GM12878 (cell line): ENCODE results near the gene IZUMO1. TPM values are rescaled to one million over a fixed set of nuclear protein-coding genes. Genes with fewer than 3 reads are reported as not detected.

ENCODE experiments used
- ATAC-seq: fragments of 200-7000 bp; cut with Tn5 transposase; 3 replicates; pipeline ENCODE4 v1.9.1; 2020; ENCODE audit warnings: mild to moderate bottlenecking, moderate library complexity
- BruUV-seq: library from RNA; stranded (reverse); fragments of 400-500 nt; replicated peaks from 2 replicates; lab custom pipeline; 2021; lab: Mats Ljungman, UMichigan
- CTCF ChIA-PET: fragments of 300-600 bp; sonication (Branson Sonifier 250); formaldehyde crosslinking; extraction: SDS; loops from one replicate; lab custom pipeline; 2021; ENCODE audit warnings: inconsistent platforms; lab: Yijun Ruan, JAX
- POLR2A ChIA-PET: fragments of 350-600 bp; formaldehyde crosslinking; extraction: SDS; loops from one replicate; lab custom pipeline; 2021; ENCODE audit warnings: inconsistent platforms; lab: Charles Lee
- RAD21 ChIA-PET: fragments of 300-600 bp; sonication (Branson Sonifier 250); formaldehyde crosslinking; loops from one replicate; lab custom pipeline; 2023; ENCODE audit warnings: antibody characterized with exemption; ENCODE audit not compliant: unreplicated experiment; lab: Charles Lee
- SMC1A ChIA-PET: fragments of 300-600 bp; sonication (Branson Sonifier 250); formaldehyde crosslinking; loops from one replicate; lab custom pipeline; 2023; ENCODE audit not compliant: unreplicated experiment, uncharacterized antibody; lab: Charles Lee
- DNase-seq: peaks from one replicate; pipeline ENCODE4 v3.0.0-alpha.2; 2011; ENCODE audit warnings: low read depth, low spot score
- FAIRE-seq: peaks from 3 replicates; lab custom pipeline; 2011; peaks lifted over from hg19 to GRCh38; lab: Jason Lieb, UNC
- H2AFZ ChIP-seq: 2 replicates; pipeline ENCODE4 v1.6.0; 2011; ENCODE audit warnings: low read depth, low read length, control low read depth; ENCODE audit not compliant: control insufficient read depth
- H3K27ac ChIP-seq: 2 replicates; pipeline ENCODE4 v1.5.1; 2011; ENCODE audit warnings: control low read depth; ENCODE audit not compliant: control insufficient read depth, insufficient read depth
- H3K27me3 ChIP-seq, 2 experiments: replicated peaks in 1 of 2; 2 replicates each; pipeline versions ENCODE4 v1.6.0 to v1.6.1; 2011; ENCODE audit warnings: low read length in 1 of 2; ENCODE audit not compliant: control insufficient read depth in 2 of 2, insufficient read depth in 2 of 2
- H3K36me3 ChIP-seq, 2 experiments: 2 replicates each; pipeline ENCODE4 v1.5.1; 2011; ENCODE audit warnings: low read length in 1 of 2; ENCODE audit not compliant: control insufficient read depth in 2 of 2, insufficient read depth in 2 of 2
- H3K4me1 ChIP-seq: 2 replicates; pipeline ENCODE4 v1.6.1; 2011; ENCODE audit warnings: mild to moderate bottlenecking, low read length, moderate library complexity, mixed read lengths; ENCODE audit not compliant: control insufficient read depth, insufficient read depth
- H3K4me2 ChIP-seq: 2 replicates; pipeline ENCODE4 v1.6.0; 2011; ENCODE audit warnings: control low read depth; ENCODE audit not compliant: control insufficient read depth, insufficient read depth
- H3K4me3 ChIP-seq: fragments of 200-600 bp; sonication (generic); 2 replicates; pipeline ENCODE4 v1.5.1; 2016
- H3K79me2 ChIP-seq: 2 replicates; pipeline ENCODE4 v1.6.0; 2011; ENCODE audit warnings: low read length; ENCODE audit not compliant: control insufficient read depth, insufficient read depth
- H3K9ac ChIP-seq: 2 replicates; pipeline ENCODE4 v1.8.0; 2011; ENCODE audit warnings: low read length, control low read depth, mixed read lengths; ENCODE audit not compliant: control insufficient read depth, insufficient read depth
- H3K9me3 ChIP-seq: replicated peaks from 3 replicates; pipeline ENCODE4 v1.5.1; 2011; ENCODE audit warnings: mild to moderate bottlenecking, low read length; ENCODE audit not compliant: control insufficient read depth, insufficient read depth
- H4K20me1 ChIP-seq: 2 replicates; pipeline ENCODE4 v1.6.0; 2011; ENCODE audit not compliant: control insufficient read depth, insufficient read depth
- CBX5 ChIP-seq: sonication (generic); IDR thresholded peaks from 2 replicates; pipeline ENCODE4 v1.6.1; 2016; ENCODE audit warnings: low read depth, moderate library complexity, mild to moderate bottlenecking, inconsistent platforms
- CEBPB ChIP-seq, 2 experiments: fragments of 150-350 bp in 1 of 2; IDR thresholded peaks; 2 replicates each; pipeline ENCODE4 v1.6.1; 2012 to 2014; ENCODE audit warnings: low read depth in 2 of 2, low read length in 2 of 2, borderline replicate concordance in 1 of 2, inconsistent platforms in 1 of 2
- CREM ChIP-seq: IDR thresholded peaks from 2 replicates; pipeline ENCODE4 v1.6.1; 2014; ENCODE audit warnings: antibody characterized with exemption, low read depth
- EZH2 ChIP-seq: IDR thresholded peaks from 2 replicates; pipeline ENCODE4 v1.6.1; 2012; ENCODE audit warnings: low read depth, mild to moderate bottlenecking, control low read depth, inconsistent platforms, low read length, borderline replicate concordance; ENCODE audit not compliant: control insufficient read depth
- KAT2A ChIP-seq: conservative IDR thresholded peaks from 2 replicates; pipeline ENCODE4 v1.6.1; 2011; ENCODE audit warnings: low read depth, low read length; ENCODE audit not compliant: control insufficient read depth
- KDM1A ChIP-seq: fragments of 200-600 bp; sonication (generic); IDR thresholded peaks from 2 replicates; pipeline ENCODE4 v1.6.1; 2016; ENCODE audit warnings: borderline replicate concordance
- PAX8 ChIP-seq: fragments of 450-650 bp; IDR thresholded peaks from 2 replicates; pipeline ENCODE4 v1.6.1; 2017; ENCODE audit warnings: mild to moderate bottlenecking, moderate library complexity
- POLR2AphosphoS5 ChIP-seq: IDR thresholded peaks from 2 replicates; pipeline ENCODE4 v1.6.1; 2011; ENCODE audit warnings: mild to moderate bottlenecking, low read length, inconsistent platforms
- SMAD5 ChIP-seq: IDR thresholded peaks from 2 replicates; pipeline ENCODE4 v1.6.1; 2016; ENCODE audit warnings: antibody characterized with exemption, low read depth
- SPI1 ChIP-seq: IDR thresholded peaks from 2 replicates; pipeline ENCODE4 v1.6.1; 2011; ENCODE audit warnings: low read depth, mild to moderate bottlenecking, low read length, moderate library complexity, borderline replicate concordance; ENCODE audit not compliant: insufficient read depth
- USF2 ChIP-seq: IDR thresholded peaks from 2 replicates; pipeline ENCODE4 v1.6.1; 2011; ENCODE audit warnings: low read depth, low read length, improper control_type of control experiment, borderline replicate concordance
- ZBTB33 ChIP-seq: fragments of 450-650 bp; IDR thresholded peaks from 2 replicates; pipeline ENCODE4 v1.6.1; 2017; ENCODE audit warnings: mild to moderate bottlenecking
- WGBS: methylation state at CpG from one replicate; pipeline ENCODE4 v1.1.6; 2016; ENCODE audit warnings: low lambda C conversion rate; ENCODE audit not compliant: insufficient replicate concordance, insufficient coverage; ENCODE audit errors: missing lambda C conversion rate; 5-methylcytosine and 5-hydroxymethylcytosine counted together
- in situ Hi-C: fragments of 300-500 bp; cut with MboI; formaldehyde crosslinking; loops from 9 replicates; pipeline ENCODE4 v1.14.3; 2018; ENCODE audit warnings: mixed read lengths
- intact Hi-C: fragments of 100-400 bp; cut with micrococcal nuclease; formaldehyde crosslinking; loops from one replicate; pipeline ENCODE4 v1.14.2; 2022; ENCODE audit not compliant: unreplicated experiment
- polyA plus RNA-seq, 11 experiments: library from polyadenylated mRNA; depleted of rRNA in 4 of 11; unstranded in 6 of 11; stranded (reverse) in 5 of 11; fragments of >200 nt; fragmentation: Nextera tagmentation in 4 of 11; fragmentation: Illumina TruSeq in 1 of 11; extraction: Ambion mirVana in 4 of 11; extraction: Trizol in 1 of 11; gene quantifications; 1 replicate in 1 of 11; 2 replicates in 10 of 11; pipeline versions ENCODE4 v1.2.1 to v1.2.3, GENCODE V29; 2011 to 2016; ENCODE audit warnings: inconsistent platforms in 2 of 11, missing spikeins in 2 of 11, low read depth in 1 of 11
- total RNA-seq, 4 experiments: library from RNA; depleted of rRNA in 3 of 4; stranded (reverse); fragments of >200 nt in 3 of 4; fragmentation: Illumina TruSeq in 1 of 4; extraction: Trizol in 1 of 4; gene quantifications; 2 replicates each; pipeline versions ENCODE4 v1.2.1 to v1.2.3, GENCODE V29; 2013 to 2021
- TF ChIP-seq, protein P1 (sequence below): fragments of 450-650 bp; IDR thresholded peaks from 2 replicates; pipeline ENCODE4 v1.6.1; 2016; ENCODE audit warnings: mild to moderate bottlenecking, moderate library complexity, borderline replicate concordance
- TF ChIP-seq, protein P2 (sequence below): fragments of 450-650 bp; IDR thresholded peaks from 2 replicates; pipeline ENCODE4 v1.6.1; 2017; ENCODE audit warnings: mild to moderate bottlenecking, low read depth, inconsistent platforms; ENCODE audit not compliant: poor library complexity, severe bottlenecking
- TF ChIP-seq, protein P3 (sequence below): IDR thresholded peaks from 2 replicates; pipeline ENCODE4 v1.6.1; 2011; ENCODE audit warnings: low read depth, mild to moderate bottlenecking, low read length, moderate library complexity, borderline replicate concordance; ENCODE audit errors: extremely low read depth

IZUMO1 gene
- total and polyA plus RNA-seq, 10 of the 15 experiments (the other 5 are each of a cell fraction or from before 2014, with no cell fraction given), result not detected

DNA sequence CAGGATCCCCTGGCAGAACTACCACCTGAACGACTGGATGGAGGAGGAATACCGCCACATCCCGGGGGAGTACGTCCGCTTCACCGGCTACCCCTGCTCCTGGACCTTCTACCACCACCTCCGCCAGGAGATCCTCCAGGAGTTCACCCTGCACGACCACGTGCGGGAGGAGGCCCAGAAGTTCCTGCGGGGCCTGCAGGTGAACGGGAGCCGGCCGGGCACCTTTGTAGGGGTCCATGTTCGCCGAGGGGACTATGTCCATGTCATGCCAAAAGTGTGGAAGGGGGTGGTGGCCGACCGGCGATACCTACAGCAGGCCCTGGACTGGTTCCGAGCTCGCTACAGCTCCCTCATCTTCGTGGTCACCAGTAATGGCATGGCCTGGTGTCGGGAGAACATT lies 43.4 kb downstream of the IZUMO1 start:
- no peak overlapping the region for H2AFZ ChIP-seq
- ChIA-PET POLR2A (no interaction called here), CTCF (no interaction called here), SMC1A (no interaction called here), RAD21 (interaction anchor here (0.5 kb wide), 1 partner anchor 416 kb away, joined by 3 read pairs; no protein-coding TSS in a partner anchor)
- H4K20me1 ChIP-seq, result no peaks in the 10 kb centered on the region
- no peak for FAIRE-seq
- H3K36me3 ChIP-seq, result no peaks in the 10 kb centered on the region
- 73% methylated on average over 23 of the region's 23 CpGs for WGBS
- no peaks in the 10 kb centered on the region for H3K4me1 ChIP-seq
- H3K79me2 ChIP-seq, result no peaks in the 10 kb centered on the region
- no peaks in the 10 kb centered on the region for H3K27me3 ChIP-seq
- H3K4me2 ChIP-seq, result no peak overlapping the region
- H3K9ac ChIP-seq, result no peak overlapping the region
- no peak overlapping the region for H3K4me3 ChIP-seq
- no peaks in the 10 kb centered on the region for H3K9me3 ChIP-seq
- DNase-seq, result no peak
- no peak overlapping the region for H3K27ac ChIP-seq
- no TSS peak for BruUV-seq
- in situ Hi-C loops, result no loop called here
- intact Hi-C loops, result no loop called here
- ATAC-seq, result no peak
- TF ChIP-seq, protein P1, sequence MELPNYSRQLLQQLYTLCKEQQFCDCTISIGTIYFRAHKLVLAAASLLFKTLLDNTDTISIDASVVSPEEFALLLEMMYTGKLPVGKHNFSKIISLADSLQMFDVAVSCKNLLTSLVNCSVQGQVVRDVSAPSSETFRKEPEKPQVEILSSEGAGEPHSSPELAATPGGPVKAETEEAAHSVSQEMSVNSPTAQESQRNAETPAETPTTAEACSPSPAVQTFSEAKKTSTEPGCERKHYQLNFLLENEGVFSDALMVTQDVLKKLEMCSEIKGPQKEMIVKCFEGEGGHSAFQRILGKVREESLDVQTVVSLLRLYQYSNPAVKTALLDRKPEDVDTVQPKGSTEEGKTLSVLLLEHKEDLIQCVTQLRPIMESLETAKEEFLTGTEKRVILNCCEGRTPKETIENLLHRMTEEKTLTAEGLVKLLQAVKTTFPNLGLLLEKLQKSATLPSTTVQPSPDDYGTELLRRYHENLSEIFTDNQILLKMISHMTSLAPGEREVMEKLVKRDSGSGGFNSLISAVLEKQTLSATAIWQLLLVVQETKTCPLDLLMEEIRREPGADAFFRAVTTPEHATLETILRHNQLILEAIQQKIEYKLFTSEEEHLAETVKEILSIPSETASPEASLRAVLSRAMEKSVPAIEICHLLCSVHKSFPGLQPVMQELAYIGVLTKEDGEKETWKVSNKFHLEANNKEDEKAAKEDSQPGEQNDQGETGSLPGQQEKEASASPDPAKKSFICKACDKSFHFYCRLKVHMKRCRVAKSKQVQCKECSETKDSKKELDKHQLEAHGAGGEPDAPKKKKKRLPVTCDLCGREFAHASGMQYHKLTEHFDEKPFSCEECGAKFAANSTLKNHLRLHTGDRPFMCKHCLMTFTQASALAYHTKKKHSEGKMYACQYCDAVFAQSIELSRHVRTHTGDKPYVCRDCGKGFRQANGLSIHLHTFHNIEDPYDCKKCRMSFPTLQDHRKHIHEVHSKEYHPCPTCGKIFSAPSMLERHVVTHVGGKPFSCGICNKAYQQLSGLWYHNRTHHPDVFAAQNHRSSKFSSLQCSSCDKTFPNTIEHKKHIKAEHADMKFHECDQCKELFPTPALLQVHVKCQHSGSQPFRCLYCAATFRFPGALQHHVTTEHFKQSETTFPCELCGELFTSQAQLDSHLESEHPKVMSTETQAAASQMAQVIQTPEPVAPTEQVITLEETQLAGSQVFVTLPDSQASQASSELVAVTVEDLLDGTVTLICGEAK, result no peak
- no peak for TF ChIP-seq SPI1
- TF ChIP-seq EZH2, result no peak
- no peak for TF ChIP-seq KAT2A
- TF ChIP-seq ZBTB33, result no peak
- TF ChIP-seq, protein P2, sequence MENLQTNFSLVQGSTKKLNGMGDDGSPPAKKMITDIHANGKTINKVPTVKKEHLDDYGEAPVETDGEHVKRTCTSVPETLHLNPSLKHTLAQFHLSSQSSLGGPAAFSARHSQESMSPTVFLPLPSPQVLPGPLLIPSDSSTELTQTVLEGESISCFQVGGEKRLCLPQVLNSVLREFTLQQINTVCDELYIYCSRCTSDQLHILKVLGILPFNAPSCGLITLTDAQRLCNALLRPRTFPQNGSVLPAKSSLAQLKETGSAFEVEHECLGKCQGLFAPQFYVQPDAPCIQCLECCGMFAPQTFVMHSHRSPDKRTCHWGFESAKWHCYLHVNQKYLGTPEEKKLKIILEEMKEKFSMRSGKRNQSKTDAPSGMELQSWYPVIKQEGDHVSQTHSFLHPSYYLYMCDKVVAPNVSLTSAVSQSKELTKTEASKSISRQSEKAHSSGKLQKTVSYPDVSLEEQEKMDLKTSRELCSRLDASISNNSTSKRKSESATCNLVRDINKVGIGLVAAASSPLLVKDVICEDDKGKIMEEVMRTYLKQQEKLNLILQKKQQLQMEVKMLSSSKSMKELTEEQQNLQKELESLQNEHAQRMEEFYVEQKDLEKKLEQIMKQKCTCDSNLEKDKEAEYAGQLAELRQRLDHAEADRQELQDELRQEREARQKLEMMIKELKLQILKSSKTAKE, result no peak
- no peak for TF ChIP-seq CEBPB (IDR thresholded peaks at IDR 0.05; ENCODE audit: borderline replicate concordance in 1 of 2, low read depth in 2 of 2, low read length in 2 of 2)
- TF ChIP-seq USF2, result no peak
- TF ChIP-seq, protein P3, sequence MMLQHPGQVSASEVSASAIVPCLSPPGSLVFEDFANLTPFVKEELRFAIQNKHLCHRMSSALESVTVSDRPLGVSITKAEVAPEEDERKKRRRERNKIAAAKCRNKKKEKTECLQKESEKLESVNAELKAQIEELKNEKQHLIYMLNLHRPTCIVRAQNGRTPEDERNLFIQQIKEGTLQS, result no peak
- no peak for TF ChIP-seq CREM
- TF ChIP-seq CBX5, result no peak
- no peak for TF ChIP-seq SMAD5
- no peak for TF ChIP-seq PAX8
- no peak for TF ChIP-seq POLR2AphosphoS5
- TF ChIP-seq KDM1A, result no peak
